Stromal cell of bone marrow (primary cell): Measurements from ENCODE around the gene RAD51D.
"Not testable (repeated sequence)": the region's sequence is repeated elsewhere in the genome, so short reads cannot be mapped to it uniquely, and the experiment has no call there.

Source experiments
- DNase-seq: peaks from one replicate; pipeline ENCODE4 v3.0.0-alpha.2; 2012; ENCODE audit warnings: low read depth

RAD51D gene

DNA sequence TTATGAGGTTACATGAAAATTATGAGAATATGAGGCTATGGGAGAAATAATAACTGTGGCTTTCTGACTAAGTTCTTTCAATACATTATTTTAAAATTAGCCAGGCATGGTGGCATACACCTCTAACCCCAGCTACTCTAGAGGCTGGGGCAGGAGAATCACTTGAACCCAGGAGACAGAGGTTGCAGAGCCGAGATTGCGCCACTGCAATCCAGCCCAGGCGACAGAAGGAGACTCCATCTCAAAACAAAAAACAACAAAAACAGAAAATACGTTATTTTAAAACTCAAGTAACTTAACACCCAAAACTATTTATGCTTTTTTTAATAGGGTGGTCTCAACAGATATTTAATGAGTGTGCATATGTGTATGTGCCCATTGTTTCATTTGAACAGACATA, 53.8 kb downstream of the RAD51D start:
- no peak for DNase-seq

DNA sequence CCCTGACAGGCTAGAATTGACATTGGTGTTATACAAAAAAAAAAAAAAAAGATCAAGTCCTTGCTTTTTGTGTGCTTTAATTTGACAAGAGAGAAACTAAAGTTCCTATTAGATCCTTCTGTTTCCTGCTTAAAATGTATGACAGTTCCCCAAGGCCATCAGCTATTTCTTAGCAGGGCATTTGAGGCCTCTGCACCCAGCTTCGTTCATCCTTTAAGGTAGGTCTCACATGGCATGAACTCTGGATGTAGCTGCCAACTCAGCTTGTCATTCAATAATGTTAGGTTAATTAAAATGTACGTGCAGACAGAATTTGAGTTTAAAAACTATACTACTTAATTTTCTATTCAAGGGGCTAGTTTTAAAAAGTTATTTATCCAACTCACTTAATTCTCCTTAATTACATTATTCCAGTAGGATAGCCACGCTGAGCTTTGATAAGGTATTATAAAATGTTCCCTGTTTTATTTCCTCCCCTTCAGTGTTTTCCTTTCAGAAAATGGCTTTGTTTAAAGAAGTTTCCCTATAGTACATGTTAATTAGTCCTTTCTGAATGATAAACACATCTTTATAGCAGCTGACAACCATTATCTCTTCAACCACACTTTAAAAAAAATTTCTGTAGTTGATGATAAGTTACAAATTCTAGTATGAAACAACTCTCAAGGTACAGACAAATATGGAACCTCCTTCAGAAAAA, 55.0 kb downstream of the RAD51D start:
- no peak for DNase-seq

DNA sequence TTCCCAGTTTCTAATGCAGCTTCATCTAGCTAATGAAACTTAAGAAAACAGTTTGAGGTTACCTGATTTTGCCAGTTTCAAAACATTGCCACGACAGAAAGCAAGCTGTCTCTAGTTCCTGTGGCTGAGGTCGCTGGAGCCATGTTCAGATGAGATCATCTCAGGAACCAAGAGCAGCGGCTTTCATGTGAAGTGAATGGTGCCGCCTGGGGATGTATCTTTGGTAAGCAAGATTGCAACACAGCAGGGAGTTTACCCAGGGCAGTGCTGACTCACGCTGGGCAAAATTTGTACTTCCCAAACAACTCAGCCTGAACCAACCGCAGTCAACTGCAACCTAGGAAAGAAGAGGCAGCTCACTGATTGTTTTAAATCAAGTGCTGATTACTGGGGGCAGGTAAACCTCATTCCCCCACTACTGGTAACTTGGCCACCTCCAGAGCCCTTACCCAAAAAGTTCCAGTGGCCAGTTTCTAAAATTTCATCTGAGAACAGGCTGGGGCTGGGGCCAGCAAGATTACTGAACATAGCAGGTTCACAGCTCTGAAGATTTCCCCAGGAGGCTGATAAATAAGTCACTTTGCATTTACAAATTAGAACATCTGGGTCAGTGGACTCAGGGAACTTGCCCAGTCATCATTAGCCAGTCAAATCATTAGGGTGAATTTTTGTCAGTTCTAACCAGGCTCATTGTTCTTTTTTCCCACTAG, 56.0 kb downstream of the RAD51D start, which contains the start of gene RFFL:
Gene RFFL (minus strand): TSS at position 194 of the 710 bp plus-strand sequence. CDS start 37,154 bp downstream, outside the sequence.
- DNase-seq = peak; percentile 97

DNA sequence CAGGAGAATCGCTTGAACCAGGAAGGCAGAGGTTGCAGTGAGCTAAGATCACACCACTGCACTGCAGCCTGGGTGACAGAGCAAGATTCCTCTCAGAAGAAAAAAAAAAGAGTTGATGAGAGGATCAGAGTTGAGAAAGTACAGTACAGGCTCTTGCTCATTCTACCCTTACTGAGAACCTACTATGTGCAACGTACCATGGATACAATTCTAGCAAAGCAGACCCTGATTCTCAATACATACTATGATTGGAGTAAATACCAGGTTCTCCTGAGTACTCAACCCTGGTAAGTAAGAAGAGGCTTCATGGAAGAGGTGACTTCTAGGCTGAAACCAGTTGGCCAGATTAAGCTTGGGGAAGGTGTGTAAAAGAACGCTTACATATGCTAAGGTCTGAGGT, 57.4 kb downstream of the RAD51D start:
- no peak for DNase-seq

GRCh38 chr17:35057332-35057915, 62.2 kb downstream of the RAD51D start:
- DNase-seq = no peak

DNA sequence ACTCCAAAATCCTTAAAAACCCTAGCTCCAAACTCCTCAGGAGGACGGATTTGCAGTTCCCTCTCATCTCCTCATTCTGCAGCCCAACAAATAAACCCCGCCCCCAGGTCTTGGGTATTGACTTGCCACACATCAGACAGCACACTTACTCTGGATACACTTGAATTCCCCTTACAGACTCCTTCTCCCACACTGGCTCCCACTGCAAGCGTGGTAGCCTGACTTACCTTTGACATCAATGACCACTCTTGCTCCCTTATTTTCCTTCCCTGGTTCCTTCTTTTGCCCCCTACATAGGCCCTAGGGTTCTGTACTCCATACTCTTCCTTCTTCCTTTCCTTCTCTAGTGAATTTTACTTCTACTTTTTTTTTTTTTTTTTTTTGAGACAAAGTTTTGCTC, 63.6 kb downstream of the RAD51D start:
- DNase-seq = no peak

DNA sequence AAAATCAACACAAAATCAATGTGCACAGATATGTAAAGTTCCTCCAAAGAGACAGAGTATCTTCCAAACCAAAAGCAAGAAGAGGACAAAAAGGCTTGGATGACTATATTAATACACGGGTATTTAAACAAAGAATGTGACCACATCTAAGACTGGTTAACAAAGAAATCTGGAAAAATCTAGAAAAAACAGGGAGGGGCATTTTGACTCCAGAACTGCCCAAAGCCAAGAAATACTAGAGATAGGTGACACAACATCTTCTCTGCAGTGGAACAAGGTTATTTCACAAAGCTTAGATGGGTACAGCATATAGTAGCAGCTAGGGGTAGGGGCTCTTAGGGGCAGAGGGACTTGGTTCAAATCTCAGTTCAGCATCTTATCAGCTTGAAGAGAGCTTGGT, 66.5 kb downstream of the RAD51D start:
- DNase-seq = no peak

GRCh38 chr17:35052780-35053179, 66.9 kb downstream of the RAD51D start:
- no peak for DNase-seq

DNA sequence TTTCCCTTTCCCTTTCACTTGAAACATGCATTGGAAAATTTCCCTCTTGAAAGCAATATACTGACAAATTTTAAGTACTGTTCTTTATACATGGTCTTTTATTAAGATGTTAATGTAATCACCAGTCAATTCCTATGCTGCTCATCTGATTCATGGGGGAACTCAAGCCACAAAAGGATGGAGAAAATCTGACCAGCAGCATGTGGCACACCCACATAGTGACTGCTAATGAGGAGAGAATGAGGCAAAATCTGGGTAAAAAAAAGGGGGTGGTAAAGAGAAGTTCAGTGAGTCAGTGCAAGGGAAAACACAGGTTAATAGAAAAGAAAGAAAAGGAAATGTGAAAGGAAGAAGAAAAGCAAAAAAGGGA, 67.4 kb downstream of the RAD51D start:
- DNase-seq = peak; percentile 33

DNA sequence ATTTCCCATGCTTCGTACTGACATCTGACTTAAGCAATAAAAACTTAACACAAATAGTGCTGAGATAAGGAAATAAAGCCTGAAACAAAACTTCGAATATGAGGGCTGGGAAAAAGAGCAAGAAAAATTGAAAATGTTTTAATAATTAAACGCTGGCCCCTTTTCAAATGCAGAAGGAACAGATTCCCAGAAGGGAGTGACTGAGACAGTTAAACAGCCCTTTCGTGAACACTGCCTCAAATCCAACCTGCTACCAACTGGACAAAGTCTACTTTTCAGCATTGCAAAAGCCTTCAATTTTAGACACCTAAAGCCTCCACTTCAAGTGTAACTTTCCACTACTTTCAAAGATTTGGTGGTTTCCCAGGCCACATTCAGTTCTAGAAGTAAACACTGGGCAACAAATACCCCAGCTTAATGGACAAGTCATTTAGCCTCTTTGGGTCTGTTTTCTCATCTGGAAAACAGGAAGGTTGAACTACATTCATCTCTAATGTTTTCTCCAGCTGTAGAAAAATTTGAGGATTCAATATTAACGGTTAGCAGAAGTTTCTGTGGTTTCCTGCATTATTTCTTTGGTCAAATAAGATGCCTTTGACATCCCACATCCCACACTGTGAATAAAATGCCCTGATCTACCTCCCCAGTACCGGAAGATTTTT, 68.0 kb downstream of the RAD51D start:
- no peak for DNase-seq

- DNase-seq = no peak
Measured at GRCh38 chr17:35051183-35051578, 68.5 kb downstream of the RAD51D start.

GRCh38 chr17:35050170-35050569, 69.5 kb downstream of the RAD51D start:
- no peak for DNase-seq

DNA sequence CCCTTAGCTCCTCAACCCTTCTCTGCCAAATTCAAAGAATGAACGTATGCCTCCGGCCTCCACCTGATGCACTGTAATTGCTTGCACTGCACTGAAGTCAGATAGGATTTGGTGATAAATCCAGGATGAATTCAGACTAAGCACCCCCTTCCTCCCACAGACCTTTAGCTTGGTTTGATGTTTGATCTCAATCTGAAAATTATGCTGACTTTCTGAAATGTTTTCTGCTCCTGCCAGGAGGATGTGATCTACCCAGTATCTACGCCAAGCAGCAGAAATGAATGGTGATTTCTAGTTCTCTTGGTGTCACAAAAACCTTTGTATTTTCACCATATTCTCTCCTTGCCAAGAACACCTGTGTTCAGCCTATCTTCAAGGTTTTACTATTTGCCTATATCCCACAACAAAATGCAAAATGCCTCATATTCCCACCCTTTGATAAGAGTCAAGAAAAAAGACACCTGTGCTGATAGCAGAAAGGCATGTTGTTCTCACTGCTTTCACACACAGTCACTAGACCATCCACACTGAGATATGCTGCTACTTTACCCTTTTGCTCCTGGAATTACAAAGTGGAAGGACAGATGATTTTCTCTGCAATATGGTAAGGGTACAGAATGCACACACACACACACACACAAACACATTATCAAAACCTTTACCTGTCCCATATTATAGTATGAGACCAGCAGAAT, 70.8 kb downstream of the RAD51D start:
- no peak for DNase-seq

- DNase-seq = no peak
Measured at GRCh38 chr17:35046740-35047283, 72.8 kb downstream of the RAD51D start.

DNA sequence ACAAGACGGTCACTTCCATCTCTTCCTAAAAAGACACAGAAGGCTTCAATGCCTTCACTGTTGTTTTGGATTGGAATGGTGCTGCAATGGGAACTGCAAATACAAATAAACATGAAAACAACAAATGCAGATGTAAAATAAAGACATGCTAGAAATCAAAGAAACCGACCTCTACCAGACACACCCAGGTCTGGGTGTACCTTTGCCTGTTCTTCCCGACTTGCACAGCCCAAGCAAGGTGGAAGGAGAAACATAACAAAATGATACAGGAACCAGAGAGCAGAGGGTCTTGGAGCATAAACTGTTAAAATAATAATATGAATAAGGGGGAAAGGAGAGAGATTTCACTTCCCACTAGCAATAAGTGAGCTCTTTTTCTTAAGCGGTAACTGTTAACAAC, 73.4 kb downstream of the RAD51D start:
- no peak for DNase-seq

DNA sequence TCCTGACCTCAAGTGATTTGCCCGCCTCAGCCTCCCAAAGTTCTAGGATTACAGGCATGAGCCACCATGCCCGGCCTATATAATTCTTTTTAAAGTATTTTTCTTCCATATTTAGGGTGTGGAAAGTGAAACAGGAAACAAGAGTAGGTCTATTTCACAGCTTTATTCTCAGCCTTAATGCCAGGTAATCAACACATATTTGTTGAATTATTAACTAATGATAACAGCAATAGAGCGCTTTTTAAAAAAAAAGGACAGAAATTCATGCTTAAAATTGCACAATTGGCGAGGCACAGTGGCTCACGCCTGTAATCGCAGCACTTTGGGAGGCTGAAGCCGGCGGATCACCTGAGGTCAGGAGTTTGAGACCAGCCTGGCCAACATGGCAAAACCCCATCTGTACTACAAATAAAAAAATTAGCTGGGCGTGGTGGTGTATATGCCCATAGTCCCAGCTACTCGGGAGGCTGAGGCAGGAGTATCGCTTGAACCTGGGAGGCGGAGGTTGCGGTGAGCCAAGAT, 74.1 kb downstream of the RAD51D start:
- DNase-seq = not testable (repeated sequence)

- DNase-seq = no peak
Measured at GRCh38 chr17:35044181-35044580, 75.5 kb downstream of the RAD51D start.
